ENCODE results near the gene AFG1L.

Gene AFG1L

GRCh38 chr6:108348655-108349349 lies 53.9 kb downstream of the AFG1L start:
- Histone ChIP-seq H3K9me3 (no peaks in the 10 kb centered on the region), H3K4me1 (ENCODE audit: control insufficient read depth in 1 of 2, insufficient read depth in 1 of 2, low read depth in 1 of 2, low read length in 1 of 2) (no peaks in the 10 kb centered on the region), H3K4me3 (ENCODE audit: low read depth in 1 of 2, low read length in 1 of 2) (no peak overlapping the region), H3K27me3 (no peaks in the 10 kb centered on the region), H3K27ac (no peak overlapping the region), H3K36me3 (no peaks in the 10 kb centered on the region)
- TF ChIP-seq CTCF (IDR thresholded peaks at IDR 0.05) = no peak

GRCh38 chr6:108350528-108350927 lies 55.7 kb downstream of the AFG1L start:
- no peak for TF ChIP-seq CTCF (IDR thresholded peaks at IDR 0.05)
- Histone ChIP-seq H3K4me3 (ENCODE audit: low read depth in 1 of 2, low read length in 1 of 2) (no peak overlapping the region), H3K27me3 (no peaks in the 10 kb centered on the region), H3K36me3 (no peaks in the 10 kb centered on the region), H3K4me1 (ENCODE audit: control insufficient read depth in 1 of 2, insufficient read depth in 1 of 2, low read depth in 1 of 2, low read length in 1 of 2) (no peaks in the 10 kb centered on the region), H3K9me3 (no peaks in the 10 kb centered on the region), H3K27ac (no peak overlapping the region)

- H3K27ac ChIP-seq = no peak overlapping the region
- no peak for TF ChIP-seq CTCF (IDR thresholded peaks at IDR 0.05)
- H3K27me3 ChIP-seq = no peaks in the 10 kb centered on the region
- no peaks in the 10 kb centered on the region for H3K4me1 ChIP-seq (ENCODE audit: control insufficient read depth in 1 of 2, insufficient read depth in 1 of 2, low read depth in 1 of 2, low read length in 1 of 2)
- no peak overlapping the region for H3K4me3 ChIP-seq (ENCODE audit: low read depth in 1 of 2, low read length in 1 of 2)
- no peaks in the 10 kb centered on the region for H3K9me3 ChIP-seq
- H3K36me3 ChIP-seq = no peaks in the 10 kb centered on the region
These were observed 59.0 kb downstream of the AFG1L start for GRCh38 chr6:108353853-108354252.

- Histone ChIP-seq H3K27me3 (no peaks in the 10 kb centered on the region), H3K4me3 (ENCODE audit: low read depth in 1 of 2, low read length in 1 of 2) (no peak overlapping the region), H3K9me3 (no peaks in the 10 kb centered on the region), H3K36me3 (no peaks in the 10 kb centered on the region), H3K4me1 (ENCODE audit: control insufficient read depth in 1 of 2, insufficient read depth in 1 of 2, low read depth in 1 of 2, low read length in 1 of 2) (peaks cover 0 to 6% of the 10 kb centered on the region in 2 experiments), H3K27ac (no peak overlapping the region)
- no peak for TF ChIP-seq CTCF (IDR thresholded peaks at IDR 0.05)
These were observed 60.3 kb downstream of the AFG1L start for GRCh38 chr6:108355120-108355519.

- Histone ChIP-seq H3K27ac (no peak overlapping the region), H3K4me3 (ENCODE audit: low read depth in 1 of 2, low read length in 1 of 2) (no peak overlapping the region), H3K4me1 (ENCODE audit: control insufficient read depth in 1 of 2, insufficient read depth in 1 of 2, low read depth in 1 of 2, low read length in 1 of 2) (peaks cover 4 to 14% of the 10 kb centered on the region in 2 experiments), H3K27me3 (no peaks in the 10 kb centered on the region), H3K36me3 (no peaks in the 10 kb centered on the region), H3K9me3 (no peaks in the 10 kb centered on the region)
- TF ChIP-seq CTCF (IDR thresholded peaks at IDR 0.05) = no peak
These were observed 61.0 kb downstream of the AFG1L start for GRCh38 chr6:108355890-108356289.
